ENCODE results near the gene WNK2.

The WNK2 gene

GRCh38 chr9:93203026-93203717 lies 19.2 kb downstream of the WNK2 start:
- DNase-seq: no peak

- no peak for DNase-seq
These were observed 20.0 kb downstream of the WNK2 start for GRCh38 chr9:93203718-93204469.

- DNase-seq: no peak
These were observed 20.6 kb downstream of the WNK2 start for GRCh38 chr9:93204470-93205043.

GRCh38 chr9:93205045-93205768 lies 21.3 kb downstream of the WNK2 start:
- no peak for DNase-seq

- no peak for DNase-seq
These were observed 22.1 kb downstream of the WNK2 start for GRCh38 chr9:93205896-93206575.

GRCh38 chr9:93206576-93207155 lies 22.7 kb downstream of the WNK2 start:
- DNase-seq: no peak

DNA sequence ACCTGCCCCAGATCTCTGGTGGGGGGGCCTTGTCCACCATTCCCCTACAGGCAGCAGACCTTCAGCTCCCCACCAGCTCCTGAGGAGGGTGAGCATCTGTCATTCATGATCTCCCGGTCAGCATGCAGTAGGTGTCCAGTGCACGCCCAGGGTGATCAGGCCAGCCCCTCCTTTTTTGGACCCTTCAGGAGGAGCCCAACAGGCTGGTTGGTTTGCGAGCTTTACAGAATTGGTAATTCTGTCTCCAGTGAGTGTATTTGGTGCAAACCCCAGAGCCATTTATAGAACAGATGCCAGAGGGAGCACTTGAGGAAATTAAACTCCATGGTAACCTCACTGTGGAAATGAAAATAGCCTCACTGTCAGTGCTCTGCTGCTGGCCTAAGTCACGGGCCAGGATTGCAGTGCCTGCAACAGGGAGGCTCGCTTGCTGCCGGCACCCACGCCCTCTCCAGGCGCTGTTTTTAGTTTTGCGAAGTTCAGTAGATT lies 23.4 kb downstream of the WNK2 start:
- no peak for DNase-seq

DNA sequence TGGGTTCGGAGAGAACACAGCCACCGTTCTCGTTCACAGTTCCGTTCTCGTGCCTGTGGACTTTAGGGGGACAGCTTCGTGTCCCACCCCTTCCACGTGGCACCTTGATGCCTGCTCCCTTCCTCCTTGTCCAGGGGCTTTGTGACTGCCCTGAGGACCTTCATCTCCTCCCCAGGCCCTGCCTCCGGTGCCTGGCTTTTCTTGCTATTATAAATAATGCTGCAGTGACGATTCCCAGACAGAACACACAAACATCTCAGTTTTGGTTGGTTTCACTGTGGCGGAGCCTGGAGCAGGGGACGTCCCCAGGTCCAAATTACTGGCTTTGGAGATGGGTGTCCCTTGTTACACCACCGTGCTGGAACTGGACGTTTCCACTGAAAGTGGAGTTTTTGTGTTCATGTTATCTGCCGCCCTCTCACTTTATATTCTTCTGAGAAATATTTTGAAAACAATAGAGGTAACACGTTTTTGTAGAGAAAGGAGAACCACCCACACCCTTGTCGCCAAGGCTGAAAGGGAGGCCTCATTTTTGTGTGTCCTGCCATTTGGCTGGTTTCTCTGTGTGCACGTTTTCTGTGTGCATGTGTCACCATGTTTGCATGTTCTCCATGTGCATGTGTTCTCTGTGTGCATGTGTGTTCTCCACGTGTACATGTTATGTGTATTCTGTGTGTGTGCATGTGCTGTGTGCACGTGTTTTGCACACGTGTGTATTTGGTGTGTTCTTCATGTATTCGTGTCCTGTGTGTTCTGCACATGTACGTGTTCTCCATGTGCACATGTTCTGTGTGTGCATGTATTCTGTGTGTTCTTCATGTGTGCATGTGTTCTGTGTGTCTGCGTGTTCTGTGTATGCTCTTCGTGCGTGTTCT lies 24.2 kb downstream of the WNK2 start:
- no peak for DNase-seq

DNA sequence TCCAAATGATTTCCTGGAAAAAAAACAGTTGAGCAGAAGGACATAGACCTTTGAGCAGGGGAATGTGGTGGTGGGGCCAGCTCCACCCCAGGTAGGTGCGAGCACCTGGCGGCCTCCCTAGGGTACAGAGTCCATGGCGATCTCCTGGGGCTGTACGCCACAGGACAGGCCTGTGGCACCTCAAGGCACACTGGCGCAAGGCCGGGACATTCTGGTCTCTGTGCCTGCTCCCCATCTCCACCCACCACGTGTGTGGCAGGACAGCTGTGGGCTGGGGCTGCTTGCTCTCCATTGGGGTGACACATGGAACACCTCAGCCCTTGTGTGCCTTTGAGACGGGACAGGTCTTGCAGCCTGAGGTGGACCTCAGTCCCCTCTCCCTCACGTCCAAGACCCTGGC lies 25.2 kb downstream of the WNK2 start:
- DNase-seq: no peak

- no peak for DNase-seq
These were observed 25.8 kb downstream of the WNK2 start for GRCh38 chr9:93209576-93210323.

DNA sequence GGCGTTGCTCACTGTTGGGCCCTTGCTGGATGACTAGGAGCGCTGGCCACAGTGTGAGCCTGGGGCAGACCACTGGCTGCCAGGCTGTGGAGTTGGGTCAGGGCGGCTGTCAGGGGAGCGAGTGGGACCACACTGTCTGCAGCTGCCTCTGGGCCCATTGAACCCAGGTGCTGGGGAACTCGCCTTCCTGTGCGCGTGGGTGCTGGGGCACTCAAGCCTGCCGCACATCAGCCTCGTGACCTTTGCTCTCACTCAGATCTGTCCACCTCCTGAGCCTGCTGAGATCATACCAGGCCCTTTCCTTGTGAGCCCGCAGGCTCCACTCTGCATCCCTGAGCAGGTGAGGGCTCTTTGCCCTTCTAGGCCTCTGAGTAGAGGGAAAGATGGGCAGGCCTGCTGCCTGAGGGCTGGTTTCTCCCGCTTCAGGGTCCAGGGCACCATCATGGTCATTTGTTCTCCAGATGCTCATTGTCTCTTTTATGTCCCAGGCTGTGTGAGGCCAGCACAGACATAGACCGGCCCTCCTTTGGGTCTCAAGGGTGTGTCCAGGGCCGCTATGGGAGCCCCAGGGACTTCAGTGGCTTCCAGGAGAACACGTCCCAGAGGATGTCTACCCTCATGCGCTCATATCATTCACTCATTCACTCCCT lies 26.5 kb downstream of the WNK2 start:
- no peak for DNase-seq

GRCh38 chr9:93210974-93211653 lies 27.2 kb downstream of the WNK2 start:
- DNase-seq: no peak

DNA sequence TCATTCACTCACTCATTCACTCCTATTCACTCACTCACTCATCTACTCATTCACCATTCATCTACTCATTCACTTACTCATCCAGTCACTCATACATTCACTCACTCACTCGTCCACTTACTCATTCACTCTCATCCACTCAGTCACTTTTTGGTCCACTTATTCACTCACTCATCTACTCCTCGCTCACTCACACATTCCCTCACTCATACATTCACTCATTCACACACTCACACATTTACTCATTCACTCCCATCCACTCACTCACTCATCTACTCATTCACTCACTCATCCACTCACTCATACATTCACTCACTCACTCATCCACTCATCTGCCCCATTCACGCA lies 27.7 kb downstream of the WNK2 start:
- DNase-seq: no peak

DNA sequence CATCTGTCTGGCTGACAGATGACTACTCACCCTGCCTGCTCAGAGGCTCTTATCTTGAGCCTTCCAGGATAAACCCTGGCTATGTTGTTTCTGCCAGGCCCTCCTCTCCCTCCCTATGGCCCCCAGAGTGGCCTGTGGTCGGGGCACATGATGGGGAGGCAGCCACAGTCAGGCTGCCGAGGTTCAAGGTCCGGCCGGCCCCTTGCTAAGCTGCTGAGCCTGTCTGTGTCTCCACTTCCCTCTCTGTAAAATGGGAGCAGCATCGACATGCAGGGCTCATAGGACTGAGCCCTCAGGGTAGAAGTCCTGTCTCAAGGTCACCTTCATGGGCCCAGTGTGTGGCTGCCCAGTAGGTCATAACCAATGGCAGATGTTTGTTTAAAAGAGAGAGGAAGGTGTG lies 28.5 kb downstream of the WNK2 start:
- peak; percentile 10 for DNase-seq

- DNase-seq: no peak
These were observed 32.1 kb downstream of the WNK2 start for GRCh38 chr9:93216073-93216365.

- no peak for DNase-seq
These were observed 33.8 kb downstream of the WNK2 start for GRCh38 chr9:93217706-93218105.

DNA sequence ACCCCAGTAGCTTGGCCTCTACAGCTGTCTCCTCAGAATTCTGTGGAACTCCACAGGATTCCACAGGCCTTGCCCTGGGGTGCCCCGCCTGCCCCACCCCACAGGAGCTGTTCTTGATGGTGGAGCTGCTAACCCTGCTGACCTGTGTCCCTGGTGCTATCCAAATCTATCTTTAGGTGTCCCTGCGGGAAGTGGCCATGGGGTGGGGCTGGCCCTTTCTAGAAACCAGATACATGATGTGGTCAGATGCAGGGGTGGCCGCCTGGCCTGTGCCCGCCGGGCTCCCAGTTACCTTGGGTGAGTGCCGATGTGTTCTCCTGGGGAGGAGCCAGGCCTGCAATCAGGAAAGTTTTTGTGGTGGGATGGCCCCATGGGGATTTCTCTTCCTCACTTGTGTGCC lies 34.2 kb downstream of the WNK2 start:
- no peak for DNase-seq

- no peak for DNase-seq
These were observed 34.9 kb downstream of the WNK2 start for GRCh38 chr9:93218671-93219420.

- DNase-seq: no peak
These were observed 35.8 kb downstream of the WNK2 start for GRCh38 chr9:93219692-93220091.

Measured in hematopoietic multipotent progenitor cell treated with erythropoietin and hydrocortisone succinate and interleukin-3 and kit ligand, for 4 days (in vitro differentiated cells).